Testis (tissue), 3 donors: ENCODE results near the gene GABRD. TPM values are rescaled to one million over a fixed set of nuclear protein-coding genes. Genes with fewer than 3 reads are reported as not detected.

Experiments used
- DNase-seq: peaks from one replicate; pipeline ENCODE4 v3.0.0-alpha.2; 2019
- H3K27ac ChIP-seq, 2 donors: fragments of 200-600 bp; sonication (generic); one replicate each; pipeline ENCODE4 v1.5.1; 2019
- H3K27me3 ChIP-seq: fragments of 200-600 bp; sonication (generic); one replicate; pipeline ENCODE4 v1.5.1; 2019
- H3K36me3 ChIP-seq: fragments of 200-600 bp; sonication (generic); one replicate; pipeline ENCODE4 v1.5.1; 2017; ENCODE audit warnings: low read depth; ENCODE audit errors: missing control alignments
- H3K4me1 ChIP-seq: fragments of 200-600 bp; sonication (generic); one replicate; pipeline ENCODE4 v1.5.1; 2019
- H3K4me3 ChIP-seq, 2 donors: fragments of 200-600 bp; sonication (generic); one replicate each; pipeline ENCODE4 v1.5.1; 2017 to 2019
- H3K9me3 ChIP-seq: fragments of 200-600 bp; sonication (generic); one replicate; pipeline ENCODE4 v1.5.1; 2017
- POLR2A ChIP-seq: fragments of 450-650 bp; IDR thresholded peaks from one replicate; pipeline ENCODE4 v1.6.1; 2017; ENCODE audit warnings: antibody characterized with exemption, mild to moderate bottlenecking, moderate library complexity
- WGBS, 2 donors: methylation state at CpG; one replicate each; pipeline ENCODE4 v1.1.5; 2018; 5-methylcytosine and 5-hydroxymethylcytosine counted together
- intact Hi-C: fragments of 100-400 bp; cut with DNase I; formaldehyde crosslinking; loops from one replicate; pipeline ENCODE4 v1.15.1; 2023; ENCODE audit warnings: low total_unique reads
- polyA plus RNA-seq: library from polyadenylated mRNA; stranded (reverse); fragments of 350-450 nt; fragmentation: Illumina TruSeq; extraction: RNeasy Lipid Tissue Mini Kit (QIAGEN cat#74804); gene quantifications from one replicate; pipeline ENCODE4 v1.2.3, GENCODE V29; 2014; ENCODE audit warnings: low read depth, low replicate concordance; ENCODE audit not compliant: insufficient read depth
- total RNA-seq, 2 donors: library from RNA; depleted of rRNA; stranded (reverse); fragments of >200 nt; gene quantifications; one replicate each; pipeline ENCODE4 v1.2.3, GENCODE V29; 2016
- TF ChIP-seq, protein P1 (sequence below), 3 experiments: fragments of 450-650 bp in 2 of 3; fragments of 200-600 bp in 1 of 3; sonication (generic) in 1 of 3; IDR thresholded peaks; one replicate each; pipeline ENCODE4 v1.5.1; 2016 to 2019; ENCODE audit warnings: antibody characterized with exemption in 3 of 3, mild to moderate bottlenecking in 2 of 3, moderate library complexity in 1 of 3

Gene GABRD
- total and polyA plus RNA-seq, 3 donors from 2014 or later: 7.8 to 18.1 (median 16.9) TPM

DNA sequence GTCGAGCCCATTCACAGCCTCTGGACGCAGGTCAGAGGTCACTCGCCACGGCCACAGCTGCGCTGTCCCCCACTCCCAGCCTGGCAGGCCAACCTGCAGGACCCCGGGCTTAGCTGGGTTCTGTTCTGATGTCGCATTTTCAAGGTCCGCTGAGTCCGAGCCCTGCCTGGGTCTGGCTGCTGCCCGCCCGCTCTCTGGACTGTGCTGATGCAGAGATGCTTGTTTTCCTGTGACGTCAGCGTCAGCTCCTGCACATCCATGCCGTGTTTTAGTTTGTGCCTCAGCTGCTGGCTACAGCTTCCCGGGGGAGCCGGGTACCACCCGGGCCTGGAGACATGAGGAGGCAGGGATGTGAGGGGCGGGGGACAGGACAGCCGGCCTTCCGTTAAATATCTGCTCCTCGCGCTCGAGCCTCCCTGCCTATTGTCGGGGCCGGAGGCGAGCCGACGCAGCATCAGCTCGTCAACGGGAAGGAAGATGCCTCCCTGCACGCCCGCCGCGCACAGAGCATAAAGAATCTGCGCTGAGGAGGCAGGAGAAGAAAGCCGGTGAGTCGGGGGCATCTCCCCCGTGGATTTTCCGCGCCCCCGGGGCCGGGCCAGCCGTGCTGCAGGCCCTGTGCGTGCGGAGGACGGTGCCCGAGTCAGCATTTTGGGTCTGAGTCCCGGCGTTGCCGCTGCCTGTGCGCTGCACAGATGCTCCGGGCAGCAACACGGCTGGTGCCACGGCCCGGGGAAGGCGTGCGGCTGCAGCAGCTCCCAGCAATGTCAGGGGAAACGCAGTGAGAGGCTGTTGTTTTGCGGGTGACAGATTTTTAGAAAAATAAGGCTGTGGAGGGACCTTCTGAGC lies 54.5 kb downstream of the GABRD start:
- H3K4me3 ChIP-seq: no peak overlapping the region
- no peaks in the 10 kb centered on the region for H3K9me3 ChIP-seq
- no peak for DNase-seq
- H3K27me3 ChIP-seq: no peaks in the 10 kb centered on the region
- WGBS, 2 donors: 61 to 77% methylated on average over 15 to 50 of the region's 59 CpGs
- TF ChIP-seq POLR2A: no peak
- TF ChIP-seq, protein P1, sequence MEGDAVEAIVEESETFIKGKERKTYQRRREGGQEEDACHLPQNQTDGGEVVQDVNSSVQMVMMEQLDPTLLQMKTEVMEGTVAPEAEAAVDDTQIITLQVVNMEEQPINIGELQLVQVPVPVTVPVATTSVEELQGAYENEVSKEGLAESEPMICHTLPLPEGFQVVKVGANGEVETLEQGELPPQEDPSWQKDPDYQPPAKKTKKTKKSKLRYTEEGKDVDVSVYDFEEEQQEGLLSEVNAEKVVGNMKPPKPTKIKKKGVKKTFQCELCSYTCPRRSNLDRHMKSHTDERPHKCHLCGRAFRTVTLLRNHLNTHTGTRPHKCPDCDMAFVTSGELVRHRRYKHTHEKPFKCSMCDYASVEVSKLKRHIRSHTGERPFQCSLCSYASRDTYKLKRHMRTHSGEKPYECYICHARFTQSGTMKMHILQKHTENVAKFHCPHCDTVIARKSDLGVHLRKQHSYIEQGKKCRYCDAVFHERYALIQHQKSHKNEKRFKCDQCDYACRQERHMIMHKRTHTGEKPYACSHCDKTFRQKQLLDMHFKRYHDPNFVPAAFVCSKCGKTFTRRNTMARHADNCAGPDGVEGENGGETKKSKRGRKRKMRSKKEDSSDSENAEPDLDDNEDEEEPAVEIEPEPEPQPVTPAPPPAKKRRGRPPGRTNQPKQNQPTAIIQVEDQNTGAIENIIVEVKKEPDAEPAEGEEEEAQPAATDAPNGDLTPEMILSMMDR (IDR thresholded peaks at IDR 0.05): no peak
- H3K36me3 ChIP-seq: no peaks in the 10 kb centered on the region
- no peak overlapping the region for H3K27ac ChIP-seq
- H3K4me1 ChIP-seq: no peaks in the 10 kb centered on the region
- intact Hi-C loops: no loop called here

DNA sequence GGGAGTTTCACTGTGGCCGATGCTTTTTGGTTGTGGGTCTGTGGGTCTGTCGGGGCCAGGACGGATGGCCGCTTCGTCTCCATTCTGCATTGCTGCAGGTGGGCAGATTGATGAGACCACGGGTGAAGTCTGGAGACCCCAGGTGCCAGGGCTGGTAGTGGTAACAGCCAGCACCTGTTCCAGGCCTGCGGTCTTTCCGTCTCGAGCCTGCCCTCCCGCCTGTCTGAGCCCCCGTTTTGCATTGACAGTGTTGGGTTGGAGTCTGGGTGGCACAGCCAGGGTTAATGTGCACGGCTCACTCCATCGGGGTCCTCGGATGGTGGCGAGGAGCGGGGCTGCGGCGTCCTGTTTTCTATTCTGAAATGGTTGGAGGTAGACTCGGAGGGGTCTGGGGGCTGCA lies 55.3 kb downstream of the GABRD start:
- no peaks in the 10 kb centered on the region for H3K4me1 ChIP-seq
- TF ChIP-seq, protein P1 (IDR thresholded peaks at IDR 0.05): no peak
- intact Hi-C loops: no loop called here
- H3K27me3 ChIP-seq: no peaks in the 10 kb centered on the region
- H3K36me3 ChIP-seq: no peaks in the 10 kb centered on the region
- H3K27ac ChIP-seq: no peak overlapping the region
- H3K9me3 ChIP-seq: no peaks in the 10 kb centered on the region
- 68 to 70% methylated on average over 14 to 19 of the region's 19 CpGs for WGBS, 2 donors
- no peak for DNase-seq
- no peak overlapping the region for H3K4me3 ChIP-seq

DNA sequence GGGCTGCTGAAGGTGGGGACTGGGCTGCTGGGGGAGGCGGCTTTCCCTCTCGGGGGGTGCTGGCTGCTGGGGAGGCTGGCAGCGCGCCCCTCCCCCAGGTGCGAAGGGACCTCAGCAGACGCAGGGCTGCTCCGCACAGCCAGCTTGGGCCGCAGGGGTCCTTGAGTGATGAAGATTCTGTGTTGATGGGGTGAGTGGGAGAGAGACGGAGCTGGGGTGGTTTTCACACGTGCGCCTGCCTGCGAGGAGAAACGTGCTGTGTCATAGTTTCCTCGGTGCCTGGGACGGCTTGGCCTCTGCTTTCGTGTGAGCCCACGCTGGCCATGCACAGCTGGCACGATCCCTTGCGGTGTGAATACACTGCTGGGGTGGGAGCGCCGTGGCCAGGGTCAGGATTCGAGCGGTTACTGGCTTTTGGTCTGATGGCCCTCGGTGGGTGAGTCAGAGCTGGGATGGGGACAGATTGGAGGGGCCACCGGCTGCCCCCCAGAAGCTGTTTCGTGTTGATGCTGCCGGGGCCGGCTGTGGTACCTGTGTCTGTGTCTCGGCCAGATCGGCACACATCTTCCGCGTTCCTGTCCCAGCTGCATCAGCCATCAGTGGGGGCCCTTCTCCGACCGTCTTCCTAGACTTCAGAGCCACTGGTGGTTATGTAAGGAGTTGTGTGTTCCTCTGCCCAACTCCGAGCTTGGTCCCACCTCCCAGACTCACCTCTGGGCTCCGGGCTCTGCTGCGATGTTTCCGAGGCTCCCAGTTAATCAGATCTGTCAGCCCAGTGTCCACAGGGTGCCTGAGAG lies 56.0 kb downstream of the GABRD start:
- no peak overlapping the region for H3K27ac ChIP-seq
- H3K9me3 ChIP-seq: no peaks in the 10 kb centered on the region
- no peak for DNase-seq
- no peak overlapping the region for H3K4me3 ChIP-seq
- no peaks in the 10 kb centered on the region for H3K36me3 ChIP-seq
- no peaks in the 10 kb centered on the region for H3K4me1 ChIP-seq
- TF ChIP-seq POLR2A: no peak
- TF ChIP-seq, protein P1 (IDR thresholded peaks at IDR 0.05): no peak
- intact Hi-C loops: no loop called here
- H3K27me3 ChIP-seq: no peaks in the 10 kb centered on the region
- WGBS, 2 donors: 67 to 74% methylated on average over 32 to 38 of the region's 38 CpGs

DNA sequence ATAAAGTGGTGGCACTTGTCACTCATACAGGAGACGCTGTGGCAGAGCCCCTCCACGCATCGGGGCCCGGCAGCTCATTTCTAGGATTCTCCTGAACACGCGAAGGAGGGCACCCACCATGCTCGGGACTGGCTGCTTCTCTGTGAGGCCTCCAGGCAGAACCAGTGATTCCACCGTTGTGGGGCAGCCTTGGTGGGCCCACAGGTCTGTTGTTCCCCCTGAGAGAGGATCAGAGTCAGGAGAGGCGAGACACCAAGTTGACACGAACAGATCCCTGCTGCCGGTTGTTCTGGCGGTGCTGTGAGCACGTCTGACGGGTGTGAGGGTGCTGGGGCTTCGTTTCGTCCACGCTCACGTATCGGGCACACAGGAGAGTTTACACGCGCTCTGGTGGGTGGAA lies 57.7 kb downstream of the GABRD start:
- Histone ChIP-seq H3K4me3 (no peak overlapping the region), H3K4me1 (no peaks in the 10 kb centered on the region), H3K36me3 (no peaks in the 10 kb centered on the region), H3K27ac (no peak overlapping the region), H3K9me3 (no peaks in the 10 kb centered on the region), H3K27me3 (no peaks in the 10 kb centered on the region)
- TF ChIP-seq, protein P1 (IDR thresholded peaks at IDR 0.05): no peak
- no peak for TF ChIP-seq POLR2A
- intact Hi-C loops: no loop called here
- WGBS, 2 donors: 92 to 94% methylated on average over 21 of the region's 21 CpGs
- DNase-seq: no peak
